Measurements from ENCODE around the gene ZNF205.

The ZNF205 gene

DNA sequence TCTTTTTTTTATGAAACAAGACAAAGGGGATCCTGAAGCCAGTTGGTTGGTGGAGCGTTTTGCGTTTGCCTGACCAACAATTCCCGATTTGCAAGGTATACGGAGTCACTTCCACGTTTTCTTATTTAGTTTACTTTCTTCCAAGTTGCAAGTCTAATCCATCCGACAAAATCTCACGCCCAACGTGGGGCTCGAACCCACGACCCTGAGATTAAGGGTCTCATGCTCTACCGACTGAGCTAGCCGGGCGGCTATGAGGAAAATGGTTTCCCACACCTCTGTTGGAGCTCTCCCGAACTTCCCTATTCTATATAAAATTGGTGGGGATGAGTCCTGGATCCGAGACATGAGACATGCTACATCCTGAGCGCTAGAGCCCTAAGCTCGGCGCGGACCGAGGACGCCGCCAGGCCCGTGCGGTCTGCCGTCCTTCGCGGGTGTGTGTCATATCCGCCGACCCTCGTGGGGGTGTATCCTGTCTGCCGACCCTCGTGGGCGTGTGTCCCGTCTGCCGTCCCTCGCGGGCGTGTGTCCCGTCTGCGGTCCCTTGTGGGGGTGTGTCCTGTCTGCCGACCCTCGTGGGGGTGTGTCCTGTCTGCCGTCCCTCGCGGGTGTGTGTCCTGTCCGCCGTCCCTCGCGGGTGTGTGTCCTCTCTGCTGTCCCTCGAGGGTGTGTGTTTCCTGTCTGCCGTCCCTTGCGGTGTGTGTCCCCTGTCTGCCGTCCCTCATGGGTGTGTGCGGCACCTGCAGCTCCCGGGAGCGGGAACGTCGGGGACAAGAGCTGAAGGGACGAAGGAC, 45.0 kb downstream of the ZNF205 start (continued):
- peak; percentile 95 for TF ChIP-seq KLF10 (tag by site-specific recombination; IDR thresholded peaks at IDR 0.05)
- no peak for TF ChIP-seq ZNF350 (tag by site-specific recombination; IDR thresholded peaks at IDR 0.05)
- 0 out of 2 replicates have a peak, but pooled peaks have one; percentile 40 for TF ChIP-seq ZNF76 (tag by site-specific recombination; IDR thresholded peaks at IDR 0.05; ENCODE audit: borderline replicate concordance, low read depth)
- TF ChIP-seq ZFHX2 (tag by site-specific recombination; conservative IDR thresholded peaks at IDR 0.05), result peak; percentile 88
- TF ChIP-seq, protein P1, sequence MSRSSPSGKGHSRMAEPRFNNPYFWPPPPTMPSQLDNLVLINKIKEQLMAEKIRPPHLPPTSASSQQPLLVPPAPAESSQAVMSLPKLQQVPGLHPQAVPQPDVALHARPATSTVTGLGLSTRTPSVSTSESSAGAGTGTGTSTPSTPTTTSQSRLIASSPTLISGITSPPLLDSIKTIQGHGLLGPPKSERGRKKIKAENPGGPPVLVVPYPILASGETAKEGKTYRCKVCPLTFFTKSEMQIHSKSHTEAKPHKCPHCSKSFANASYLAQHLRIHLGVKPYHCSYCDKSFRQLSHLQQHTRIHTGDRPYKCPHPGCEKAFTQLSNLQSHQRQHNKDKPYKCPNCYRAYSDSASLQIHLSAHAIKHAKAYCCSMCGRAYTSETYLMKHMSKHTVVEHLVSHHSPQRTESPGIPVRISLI (tag by site-specific recombination; IDR thresholded peaks at IDR 0.05), result peak; percentile 8; the same call in 1 of the 2 replicates
- TF ChIP-seq MYNN (tag by site-specific recombination; IDR thresholded peaks at IDR 0.05; ENCODE audit: borderline replicate concordance), result peak; percentile 61
- TF ChIP-seq ZNF785 (tag by site-specific recombination; IDR thresholded peaks at IDR 0.05), result 0 out of 2 replicates have a peak, but pooled peaks have one; percentile 18
- no peak for TF ChIP-seq ZNF792 (tag by site-specific recombination; IDR thresholded peaks at IDR 0.05)
- no peak for TF ChIP-seq ZNF169 (tag by site-specific recombination; IDR thresholded peaks at IDR 0.05)
- TF ChIP-seq EGR2 (tag by site-specific recombination; IDR thresholded peaks at IDR 0.05; ENCODE audit: low read depth), result peak; percentile 87
- TF ChIP-seq ZNF157 (tag by site-specific recombination; IDR thresholded peaks at IDR 0.05), result no peak
- TF ChIP-seq GLIS1 (tag by site-specific recombination; IDR thresholded peaks at IDR 0.05), result 0 out of 2 replicates have a peak, but pooled peaks have one; percentile 5
- peak; percentile 80 for TF ChIP-seq PRDM1 (tag by site-specific recombination; IDR thresholded peaks at IDR 0.05)
- TF ChIP-seq, protein P2, sequence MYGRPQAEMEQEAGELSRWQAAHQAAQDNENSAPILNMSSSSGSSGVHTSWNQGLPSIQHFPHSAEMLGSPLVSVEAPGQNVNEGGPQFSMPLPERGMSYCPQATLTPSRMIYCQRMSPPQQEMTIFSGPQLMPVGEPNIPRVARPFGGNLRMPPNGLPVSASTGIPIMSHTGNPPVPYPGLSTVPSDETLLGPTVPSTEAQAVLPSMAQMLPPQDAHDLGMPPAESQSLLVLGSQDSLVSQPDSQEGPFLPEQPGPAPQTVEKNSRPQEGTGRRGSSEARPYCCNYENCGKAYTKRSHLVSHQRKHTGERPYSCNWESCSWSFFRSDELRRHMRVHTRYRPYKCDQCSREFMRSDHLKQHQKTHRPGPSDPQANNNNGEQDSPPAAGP (tag by site-specific recombination; IDR thresholded peaks at IDR 0.05), result peak; percentile 63
- no peak; the same call in 1 of the 2 replicates for TF ChIP-seq YY1 (tag by site-specific recombination; IDR thresholded peaks at IDR 0.05)
- TF ChIP-seq TRIM28 (IDR thresholded peaks at IDR 0.05; ENCODE audit: borderline replicate concordance, low read length), result 0 out of 2 replicates have a peak, but pooled peaks have one; percentile 23
- TF ChIP-seq ZNF571 (tag by site-specific recombination; IDR thresholded peaks at IDR 0.05), result no peak
- no peak for TF ChIP-seq ZNF175 (tag by site-specific recombination; IDR thresholded peaks at IDR 0.05)
- TF ChIP-seq, protein P3, sequence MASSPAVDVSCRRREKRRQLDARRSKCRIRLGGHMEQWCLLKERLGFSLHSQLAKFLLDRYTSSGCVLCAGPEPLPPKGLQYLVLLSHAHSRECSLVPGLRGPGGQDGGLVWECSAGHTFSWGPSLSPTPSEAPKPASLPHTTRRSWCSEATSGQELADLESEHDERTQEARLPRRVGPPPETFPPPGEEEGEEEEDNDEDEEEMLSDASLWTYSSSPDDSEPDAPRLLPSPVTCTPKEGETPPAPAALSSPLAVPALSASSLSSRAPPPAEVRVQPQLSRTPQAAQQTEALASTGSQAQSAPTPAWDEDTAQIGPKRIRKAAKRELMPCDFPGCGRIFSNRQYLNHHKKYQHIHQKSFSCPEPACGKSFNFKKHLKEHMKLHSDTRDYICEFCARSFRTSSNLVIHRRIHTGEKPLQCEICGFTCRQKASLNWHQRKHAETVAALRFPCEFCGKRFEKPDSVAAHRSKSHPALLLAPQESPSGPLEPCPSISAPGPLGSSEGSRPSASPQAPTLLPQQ (tag by site-specific recombination; IDR thresholded peaks at IDR 0.05), result peak; percentile 66
- no peak for TF ChIP-seq ZNF658 (tag by site-specific recombination; IDR thresholded peaks at IDR 0.05)
- TF ChIP-seq ZFP3 (tag by site-specific recombination; IDR thresholded peaks at IDR 0.05; ENCODE audit: low read depth), result no peak
- peak; percentile 63 for TF ChIP-seq SP3 (tag by site-specific recombination; IDR thresholded peaks at IDR 0.05)
- TF ChIP-seq KLF16 (tag by site-specific recombination; IDR thresholded peaks at IDR 0.05), result peak; percentile 37; the same call in 1 of the 2 replicates
- 0 out of 2 replicates have a peak, but pooled peaks have one; percentile 33 for TF ChIP-seq ZNF843 (tag by site-specific recombination; IDR thresholded peaks at IDR 0.05)
- TF ChIP-seq ZNF132 (tag by site-specific recombination; IDR thresholded peaks at IDR 0.05; ENCODE audit: borderline replicate concordance), result no peak
- TF ChIP-seq, protein P4, sequence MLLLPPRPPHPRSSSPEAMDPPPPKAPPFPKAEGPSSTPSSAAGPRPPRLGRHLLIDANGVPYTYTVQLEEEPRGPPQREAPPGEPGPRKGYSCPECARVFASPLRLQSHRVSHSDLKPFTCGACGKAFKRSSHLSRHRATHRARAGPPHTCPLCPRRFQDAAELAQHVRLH (tag by site-specific recombination; IDR thresholded peaks at IDR 0.05), result peak; percentile 84; the same call in 1 of the 2 replicates
- TF ChIP-seq ZSCAN23 (tag by site-specific recombination; IDR thresholded peaks at IDR 0.05), result peak; percentile 49; the same call in 1 of the 2 replicates
- TF ChIP-seq ZBTB17 (tag by site-specific recombination; IDR thresholded peaks at IDR 0.05), result peak; percentile 69
- TF ChIP-seq, protein P5, sequence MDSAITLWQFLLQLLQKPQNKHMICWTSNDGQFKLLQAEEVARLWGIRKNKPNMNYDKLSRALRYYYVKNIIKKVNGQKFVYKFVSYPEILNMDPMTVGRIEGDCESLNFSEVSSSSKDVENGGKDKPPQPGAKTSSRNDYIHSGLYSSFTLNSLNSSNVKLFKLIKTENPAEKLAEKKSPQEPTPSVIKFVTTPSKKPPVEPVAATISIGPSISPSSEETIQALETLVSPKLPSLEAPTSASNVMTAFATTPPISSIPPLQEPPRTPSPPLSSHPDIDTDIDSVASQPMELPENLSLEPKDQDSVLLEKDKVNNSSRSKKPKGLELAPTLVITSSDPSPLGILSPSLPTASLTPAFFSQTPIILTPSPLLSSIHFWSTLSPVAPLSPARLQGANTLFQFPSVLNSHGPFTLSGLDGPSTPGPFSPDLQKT (IDR thresholded peaks at IDR 0.05; ENCODE audit: borderline replicate concordance, low read depth, low read length), result no peak
- no peak; the same call in none of the 2 replicates for TF ChIP-seq ZBTB20 (tag by site-specific recombination; IDR thresholded peaks at IDR 0.05)
- no peak for TF ChIP-seq ZNF514 (tag by site-specific recombination; IDR thresholded peaks at IDR 0.05)
- TF ChIP-seq, protein P6, sequence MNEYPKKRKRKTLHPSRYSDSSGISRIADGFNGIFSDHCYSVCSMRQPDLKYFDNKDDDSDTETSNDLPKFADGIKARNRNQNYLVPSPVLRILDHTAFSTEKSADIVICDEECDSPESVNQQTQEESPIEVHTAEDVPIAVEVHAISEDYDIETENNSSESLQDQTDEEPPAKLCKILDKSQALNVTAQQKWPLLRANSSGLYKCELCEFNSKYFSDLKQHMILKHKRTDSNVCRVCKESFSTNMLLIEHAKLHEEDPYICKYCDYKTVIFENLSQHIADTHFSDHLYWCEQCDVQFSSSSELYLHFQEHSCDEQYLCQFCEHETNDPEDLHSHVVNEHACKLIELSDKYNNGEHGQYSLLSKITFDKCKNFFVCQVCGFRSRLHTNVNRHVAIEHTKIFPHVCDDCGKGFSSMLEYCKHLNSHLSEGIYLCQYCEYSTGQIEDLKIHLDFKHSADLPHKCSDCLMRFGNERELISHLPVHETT (tag by site-specific recombination; IDR thresholded peaks at IDR 0.05), result peak; percentile 33; the same call in 1 of the 2 replicates
- TF ChIP-seq KLF1 (tag by site-specific recombination; IDR thresholded peaks at IDR 0.05), result peak; percentile 58
- TF ChIP-seq ZBTB8A (tag by site-specific recombination; IDR thresholded peaks at IDR 0.05), result peak; percentile 82
- TF ChIP-seq ZSCAN30 (tag by site-specific recombination; IDR thresholded peaks at IDR 0.05), result peak; percentile 78
